ENCODE results near the gene TNS2.
"Not testable (repeated sequence)": the region's sequence is repeated elsewhere in the genome, so short reads cannot be mapped to it uniquely, and the experiment has no call there.

Gene TNS2

DNA sequence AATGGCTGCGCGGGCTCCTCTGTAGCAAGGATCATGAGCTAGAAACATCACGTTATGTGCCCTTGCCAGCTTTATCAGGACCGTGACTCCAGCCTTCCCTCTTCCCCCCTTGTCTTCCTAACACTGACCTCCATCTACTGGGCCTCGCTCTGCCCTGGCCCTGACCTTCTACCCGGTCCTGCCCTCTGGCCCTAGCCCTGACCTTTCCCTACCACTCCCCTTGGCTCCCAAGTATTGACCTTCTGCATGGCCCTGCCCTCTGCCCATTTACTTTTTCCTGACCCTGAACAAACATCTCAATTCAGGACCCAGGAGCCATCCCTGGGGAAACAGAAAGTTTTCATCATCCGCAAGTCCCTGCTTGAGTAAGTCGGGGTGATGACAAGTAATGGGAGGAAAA, 55.4 kb downstream of the TNS2 start:
- DNase-seq (ENCODE audit: insufficient read length, low spot score) (no peak), FAIRE-seq (no peak)

DNA sequence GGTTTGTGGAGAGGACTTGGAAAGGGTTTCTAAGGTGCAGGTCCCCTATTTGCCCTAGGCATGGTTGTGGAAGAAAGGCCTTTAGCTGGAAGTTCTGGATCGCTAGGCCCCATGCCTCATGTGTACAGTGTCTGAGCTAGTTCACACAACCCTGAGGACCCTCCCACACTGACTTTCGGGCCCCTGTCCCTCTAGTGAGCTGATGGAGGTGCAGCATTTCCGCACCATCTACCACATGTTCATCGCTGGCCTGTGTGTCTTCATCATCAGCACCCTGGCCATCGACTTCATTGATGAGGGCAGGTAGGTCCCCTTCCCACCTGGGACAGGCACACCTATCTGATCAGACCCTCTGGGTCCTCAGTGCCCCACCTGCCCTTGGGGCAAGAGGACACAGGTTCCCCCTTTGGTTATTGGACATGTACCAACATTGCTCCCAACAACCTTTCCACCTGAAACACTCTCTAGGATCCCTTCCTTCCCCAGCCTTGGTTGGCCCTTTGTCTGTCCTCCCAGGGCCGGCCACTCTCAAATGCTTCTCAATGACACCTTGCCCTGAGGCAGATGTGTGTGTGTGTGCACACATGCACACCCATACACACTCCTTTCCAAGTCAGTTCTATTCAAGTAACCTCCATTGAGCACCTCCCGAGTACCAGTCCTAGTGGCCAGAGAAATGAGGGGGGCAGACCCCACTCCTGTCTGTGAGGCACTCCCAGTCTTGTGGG, 56.0 kb downstream of the TNS2 start:
- FAIRE-seq (no peak), DNase-seq (ENCODE audit: insufficient read length, low spot score) (no peak)

DNA sequence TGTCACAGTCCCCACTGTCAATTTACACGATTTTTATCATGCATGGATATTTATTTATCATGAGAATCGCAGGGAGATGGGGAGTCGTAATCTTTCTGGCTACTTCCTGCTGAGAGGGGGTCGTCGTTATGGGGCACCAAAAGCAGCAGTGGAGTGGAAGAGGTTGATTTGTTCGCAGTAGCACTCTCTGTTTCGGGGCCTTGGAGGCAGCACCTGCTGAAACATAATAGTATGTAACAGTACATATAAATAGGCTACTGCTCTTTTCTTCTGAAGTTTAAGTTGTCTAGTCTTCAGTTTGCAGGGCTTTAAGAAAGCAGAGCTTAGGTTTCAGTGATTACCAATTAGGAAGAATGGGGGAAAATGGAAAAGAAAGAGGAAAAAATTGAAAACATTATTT, 57.3 kb downstream of the TNS2 start:
- no peak for DNase-seq (ENCODE audit: insufficient read length, low spot score)
- no peak for FAIRE-seq

DNA sequence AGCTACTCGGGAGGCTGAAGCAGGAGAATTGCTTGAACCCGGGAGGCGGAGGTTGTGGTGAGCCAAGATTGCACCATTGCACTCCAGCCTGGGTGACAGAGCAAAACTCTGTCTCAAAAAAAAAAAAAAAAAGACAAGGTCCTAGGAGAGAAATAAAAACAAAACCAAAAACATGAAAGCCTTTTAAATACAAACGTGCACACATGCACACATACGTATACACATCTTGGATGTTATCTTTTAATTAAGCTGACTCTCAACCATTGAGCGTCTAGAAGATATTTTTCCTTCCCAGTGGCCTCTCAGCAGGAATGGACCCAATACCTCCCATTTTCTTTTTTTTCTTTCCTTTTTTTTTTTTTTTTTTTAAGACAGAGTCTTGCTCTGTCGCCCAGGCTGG, 62.6 kb downstream of the TNS2 start:
- not testable (repeated sequence) for FAIRE-seq; DNase-seq (ENCODE audit: insufficient read length, low spot score)

DNA sequence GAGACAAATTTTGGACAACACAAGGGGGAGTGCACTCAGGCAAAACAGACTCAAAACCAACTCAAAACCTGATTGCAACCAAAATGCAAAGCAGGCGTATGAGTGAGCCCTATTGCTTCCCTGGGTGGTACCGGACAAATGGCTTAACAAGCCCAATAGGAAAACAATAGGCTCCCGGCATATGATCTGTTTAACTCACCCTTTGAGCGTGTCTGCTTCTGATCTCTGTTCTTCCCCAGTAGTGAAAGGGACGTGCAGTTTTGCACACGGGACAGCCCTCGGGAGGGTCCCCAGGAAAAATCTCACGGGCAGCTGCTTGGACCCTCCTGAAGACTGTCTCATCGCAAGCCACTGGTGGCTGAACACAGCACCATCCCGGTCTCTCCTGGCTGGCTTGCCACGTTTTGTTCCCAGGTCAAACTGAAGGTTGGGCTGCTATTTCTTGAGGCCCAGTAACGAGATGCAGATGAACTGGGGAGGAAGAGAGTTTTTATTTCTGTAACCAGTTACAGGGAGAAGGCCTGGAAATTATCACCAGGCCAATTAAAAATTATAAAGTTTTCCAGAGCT, 63.4 kb downstream of the TNS2 start:
- DNase-seq (ENCODE audit: insufficient read length, low spot score), result no peak
- FAIRE-seq, result peak; percentile 64

DNA sequence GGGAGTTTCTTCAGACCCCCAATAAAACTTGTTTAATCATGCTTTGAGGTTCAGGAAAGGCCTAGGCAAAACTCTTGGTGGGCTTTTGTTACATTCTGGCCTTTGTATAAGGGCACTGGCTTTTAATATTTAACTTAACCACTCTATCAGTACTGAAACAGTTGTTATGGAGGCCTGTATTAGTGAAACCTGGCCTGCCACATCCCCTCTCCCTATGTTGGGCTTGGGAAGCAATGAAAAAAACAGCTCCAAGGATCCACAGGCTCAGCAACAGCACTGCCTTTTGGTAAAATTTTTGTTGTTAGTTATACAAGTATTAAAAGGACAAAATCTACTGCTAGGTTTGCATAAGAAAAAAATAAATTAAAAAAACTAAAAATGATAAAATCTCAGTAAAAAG, 64.1 kb downstream of the TNS2 start:
- peak; percentile 57 for DNase-seq (ENCODE audit: insufficient read length, low spot score)
- FAIRE-seq, result peak; percentile 82
